IPS DF 6.9 (cell line): Measurements from ENCODE around the gene ZZZ3.
"Not testable (repeated sequence)": the region's sequence is repeated elsewhere in the genome, so short reads cannot be mapped to it uniquely, and the experiment has no call there.

Source experiments
- DNase-seq: peaks from one replicate; pipeline ENCODE4 v3.0.0-alpha.2; 2013; ENCODE audit warnings: low read depth, low spot score
- H3K27ac ChIP-seq: one replicate; pipeline ENCODE4 v1.5.1; 2013; ENCODE audit warnings: low read length, control low read depth
- H3K27me3 ChIP-seq: 2 replicates; pipeline ENCODE4 v1.6.1; 2013; ENCODE audit warnings: mild to moderate bottlenecking, low read length; ENCODE audit not compliant: control insufficient read depth, insufficient read depth
- H3K36me3 ChIP-seq: 2 replicates; pipeline ENCODE4 v1.6.1; 2013; ENCODE audit warnings: low read length; ENCODE audit not compliant: control insufficient read depth, insufficient read depth
- H3K4me1 ChIP-seq: 2 replicates; pipeline ENCODE4 v1.6.1; 2013; ENCODE audit warnings: low read length; ENCODE audit not compliant: control insufficient read depth, insufficient read depth
- H3K4me3 ChIP-seq: 2 replicates; pipeline ENCODE4 v1.5.1; 2013; ENCODE audit warnings: mild to moderate bottlenecking, low read length
- H3K9me3 ChIP-seq: 2 replicates; pipeline ENCODE4 v1.6.1; 2013; ENCODE audit warnings: low read length, inconsistent platforms; ENCODE audit not compliant: control insufficient read depth, insufficient read depth
- WGBS: extraction: QIAGEN DNeasy Blood & Tissue Kit; methylation state at CpG from one replicate; pipeline ENCODE4 v1.1.7; 2013; ENCODE audit warnings: mixed read lengths, missing lambda C conversion rate; ENCODE audit not compliant: insufficient read length, insufficient coverage; 5-methylcytosine and 5-hydroxymethylcytosine counted together

ZZZ3 gene

DNA sequence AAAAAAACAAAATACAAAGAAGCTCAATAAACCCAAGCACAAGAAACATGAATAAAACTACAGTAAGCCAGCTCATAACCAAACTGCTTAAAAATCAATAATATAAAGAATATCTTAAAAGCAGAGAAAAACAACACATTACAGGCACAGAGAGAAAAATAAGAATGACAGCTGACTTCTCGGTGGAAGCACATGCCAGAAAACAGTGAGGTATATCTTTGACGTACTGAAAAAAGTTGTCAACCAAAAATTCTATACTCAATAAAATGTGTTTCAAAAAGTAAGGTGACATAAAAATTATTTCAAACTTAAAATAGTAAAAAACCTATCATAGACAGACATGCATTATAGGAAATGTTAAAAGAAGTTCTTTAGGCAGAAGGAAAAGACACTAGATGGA lies 33.3 kb downstream of the ZZZ3 start:
- Histone ChIP-seq H3K36me3 (no peaks in the 10 kb centered on the region), H3K4me3 (no peak overlapping the region), H3K9me3 (no peaks in the 10 kb centered on the region; the same call in 1 of the 2 replicates), H3K27me3 (no peaks in the 10 kb centered on the region), H3K27ac (no peak overlapping the region), H3K4me1 (no peaks in the 10 kb centered on the region)
- WGBS: no CpG with 5 or more reads among the region's 2 CpGs
- DNase-seq: no peak

DNA sequence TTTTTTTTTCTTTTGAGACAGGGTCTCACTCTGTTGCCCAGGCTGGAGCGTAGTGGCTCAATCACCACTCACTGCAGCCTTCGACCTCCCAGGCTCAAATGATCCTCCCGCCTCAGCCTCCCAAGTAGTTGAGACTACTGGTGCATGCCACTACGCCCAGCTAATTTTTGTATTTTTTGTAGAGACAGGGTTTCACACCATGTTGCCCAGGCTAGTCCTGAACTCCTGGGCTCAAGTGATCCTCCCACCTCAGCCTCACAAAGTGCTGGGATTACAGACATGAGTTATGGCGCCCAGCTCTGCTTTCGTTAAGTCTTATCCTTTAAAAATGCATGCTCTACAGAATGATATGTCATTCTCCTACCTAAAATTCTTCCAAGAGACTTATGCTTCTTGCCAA lies 36.2 kb downstream of the ZZZ3 start:
- H3K4me1 ChIP-seq, H3K4me3 ChIP-seq, H3K9me3 ChIP-seq, H3K36me3 ChIP-seq, H3K27me3 ChIP-seq, DNase-seq, H3K27ac ChIP-seq: not testable (repeated sequence)
- no CpG with 5 or more reads among the region's 6 CpGs for WGBS

GRCh38 chr1:77643456-77643855 lies 39.0 kb downstream of the ZZZ3 start:
- Histone ChIP-seq H3K4me1 (no peaks in the 10 kb centered on the region), H3K27me3 (no peaks in the 10 kb centered on the region), H3K9me3 (no peaks in the 10 kb centered on the region), H3K36me3 (no peaks in the 10 kb centered on the region), H3K27ac (no peak overlapping the region), H3K4me3 (no peak overlapping the region)
- no peak for DNase-seq
- no CpG with 5 or more reads among the region's 2 CpGs for WGBS

DNA sequence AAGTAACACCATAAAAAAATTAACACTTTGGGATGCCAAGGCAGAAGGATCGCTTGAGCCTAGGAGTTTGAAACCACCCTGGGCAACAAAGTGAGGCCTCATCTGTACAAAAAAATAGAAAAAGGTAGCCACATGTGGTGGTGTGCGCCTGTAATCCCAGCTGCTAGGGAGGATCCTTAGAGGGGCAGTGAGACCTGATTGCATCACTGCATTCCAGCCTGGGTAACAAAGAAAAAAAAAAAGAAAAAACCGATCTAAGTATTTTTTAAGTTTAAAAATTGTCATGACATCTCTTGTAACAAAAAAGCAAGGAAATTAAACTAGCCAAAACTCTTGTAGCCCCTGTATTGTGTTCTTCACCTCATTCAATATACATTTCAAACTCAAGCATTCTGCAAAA lies 39.5 kb downstream of the ZZZ3 start:
- H3K9me3 ChIP-seq: no peaks in the 10 kb centered on the region
- no peak for DNase-seq
- no peaks in the 10 kb centered on the region for H3K27me3 ChIP-seq
- H3K36me3 ChIP-seq: no peaks in the 10 kb centered on the region
- no peak overlapping the region for H3K4me3 ChIP-seq
- H3K4me1 ChIP-seq: no peaks in the 10 kb centered on the region
- H3K27ac ChIP-seq: no peak overlapping the region
- WGBS: no CpG with 5 or more reads among the region's 3 CpGs

GRCh38 chr1:77642196-77642595 lies 40.3 kb downstream of the ZZZ3 start:
- Histone ChIP-seq H3K27me3 (no peaks in the 10 kb centered on the region), H3K9me3 (no peaks in the 10 kb centered on the region), H3K4me1 (no peaks in the 10 kb centered on the region), H3K27ac (no peak overlapping the region), H3K4me3 (no peak overlapping the region), H3K36me3 (no peaks in the 10 kb centered on the region)
- WGBS: no CpG with 5 or more reads among the region's 5 CpGs
- no peak for DNase-seq

DNA sequence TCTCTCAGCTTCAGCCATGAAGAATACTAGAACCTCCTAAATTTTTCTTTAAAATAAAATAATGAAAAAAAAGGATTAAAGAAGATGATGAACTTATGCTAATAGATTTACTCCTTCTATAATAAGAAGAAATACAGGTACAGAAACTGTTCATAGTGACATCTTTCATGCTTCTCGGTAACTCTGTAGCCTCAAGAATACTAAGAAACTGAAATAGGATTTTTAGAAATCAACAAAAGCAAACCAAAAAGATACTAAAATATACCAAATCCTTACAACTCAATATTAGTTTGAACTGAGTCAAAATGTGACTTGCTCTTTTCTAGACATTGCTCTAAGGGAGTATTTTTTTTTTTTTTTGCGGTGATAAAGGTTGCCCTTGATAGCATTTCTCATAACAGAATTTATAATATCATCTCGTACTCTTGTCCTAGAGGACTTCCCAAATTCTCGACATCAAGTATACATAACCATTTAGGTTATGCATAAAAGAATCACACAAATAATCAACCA lies 42.8 kb downstream of the ZZZ3 start:
- no CpG with 5 or more reads among the region's 4 CpGs for WGBS
- Histone ChIP-seq H3K36me3 (no peaks in the 10 kb centered on the region), H3K4me1 (no peaks in the 10 kb centered on the region), H3K27ac (no peak overlapping the region), H3K4me3 (no peak overlapping the region), H3K27me3 (no peaks in the 10 kb centered on the region), H3K9me3 (no peaks in the 10 kb centered on the region)
- no peak for DNase-seq

DNA sequence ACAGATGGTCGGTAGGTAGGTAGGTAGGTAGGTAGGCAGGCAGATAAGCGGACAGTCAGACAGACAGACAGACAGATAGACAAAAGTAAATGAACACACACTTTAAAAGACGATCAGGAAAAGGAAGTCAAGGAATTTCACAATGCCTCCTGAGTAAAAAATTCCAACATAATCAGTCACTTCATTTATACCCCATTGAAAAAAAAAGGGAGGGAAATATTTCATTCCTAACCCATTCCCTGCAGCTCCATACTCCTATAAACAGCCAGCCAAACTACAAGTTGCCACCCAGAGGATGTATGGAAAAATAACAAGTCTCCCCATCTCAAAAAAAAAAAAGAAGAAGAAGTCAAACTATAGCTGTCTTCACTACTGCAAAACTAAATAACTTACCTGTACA lies 43.4 kb downstream of the ZZZ3 start:
- H3K27ac ChIP-seq: no peak overlapping the region
- DNase-seq: no peak
- H3K9me3 ChIP-seq: no peaks in the 10 kb centered on the region
- H3K27me3 ChIP-seq: no peaks in the 10 kb centered on the region
- H3K36me3 ChIP-seq: no peaks in the 10 kb centered on the region
- no peak overlapping the region for H3K4me3 ChIP-seq
- no CpG with 5 or more reads among the region's 3 CpGs for WGBS
- H3K4me1 ChIP-seq: no peaks in the 10 kb centered on the region

- Histone ChIP-seq H3K36me3 (peaks cover 4% of the 10 kb centered on the region; the same call in 1 of the 2 replicates), H3K27me3 (no peaks in the 10 kb centered on the region), H3K27ac (no peak overlapping the region), H3K4me1 (no peaks in the 10 kb centered on the region), H3K9me3 (no peaks in the 10 kb centered on the region), H3K4me3 (no peak overlapping the region)
- DNase-seq: peak; percentile 11
- no CpG with 5 or more reads among the region's 4 CpGs for WGBS
Observed at GRCh38 chr1:77636864-77637263, 45.6 kb downstream of the ZZZ3 start.
